Stimulated activated CD8-positive, alpha-beta memory T cell treated with anti-CD3 and anti-CD28 coated beads, Interleukin-12 subunit alpha, Interleukin-12 subunit beta, amount 100 ng/mL, for 4 hours (primary cell): ENCODE measurements around the gene SPINT1.

ENCODE experiments used
- DNase-seq: peaks from one replicate; pipeline ENCODE4 v3.0.0-alpha.2; 2020; ENCODE audit warnings: low read depth

Gene SPINT1

GRCh38 chr15:40829115-40829514 lies 14.7 kb upstream of the SPINT1 start:
- DNase-seq: no peak

GRCh38 chr15:40830884-40831283 lies 13.0 kb upstream of the SPINT1 start:
- DNase-seq: no peak

GRCh38 chr15:40831861-40832260 lies 12.0 kb upstream of the SPINT1 start:
- no peak for DNase-seq

- no peak for DNase-seq
These were observed 10.9 kb upstream of the SPINT1 start for GRCh38 chr15:40832903-40833302.

GRCh38 chr15:40836020-40836419 lies 7.8 kb upstream of the SPINT1 start:
- no peak for DNase-seq

- DNase-seq: no peak
These were observed 5.1 kb upstream of the SPINT1 start for GRCh38 chr15:40838756-40839155.

GRCh38 chr15:40841741-40842140 lies 2.1 kb upstream of the SPINT1 start:
- DNase-seq: no peak

GRCh38 chr15:40843261-40843884 lies 475 bp upstream of the SPINT1 start:
- no peak for DNase-seq

- DNase-seq: no peak
These were observed 815 bp downstream of the SPINT1 start for GRCh38 chr15:40844696-40845030.

- no peak for DNase-seq
These were observed 1.2 kb downstream of the SPINT1 start for GRCh38 chr15:40845036-40845435.

GRCh38 chr15:40845511-40846284 lies 1.9 kb downstream of the SPINT1 start:
- no peak for DNase-seq

GRCh38 chr15:40846841-40847222 lies 3.0 kb downstream of the SPINT1 start:
- no peak for DNase-seq

GRCh38 chr15:40847223-40847961 lies 3.5 kb downstream of the SPINT1 start:
- DNase-seq: no peak

GRCh38 chr15:40850576-40851112 lies 6.8 kb downstream of the SPINT1 start:
- no peak for DNase-seq

- DNase-seq: no peak
These were observed 8.7 kb downstream of the SPINT1 start for GRCh38 chr15:40852529-40852928.

GRCh38 chr15:40853241-40853890 lies 9.5 kb downstream of the SPINT1 start:
- DNase-seq: no peak

- DNase-seq: no peak
These were observed 10.3 kb downstream of the SPINT1 start for GRCh38 chr15:40854161-40854560.

GRCh38 chr15:40855706-40856234 lies 11.9 kb downstream of the SPINT1 start:
- DNase-seq: no peak

GRCh38 chr15:40856746-40857145 lies 12.9 kb downstream of the SPINT1 start:
- no peak for DNase-seq

GRCh38 chr15:40857601-40858341 lies 13.9 kb downstream of the SPINT1 start:
- peak; percentile 59 for DNase-seq

GRCh38 chr15:40858706-40859105 lies 14.9 kb downstream of the SPINT1 start:
- DNase-seq: no peak
